NCI-H226 (cell line): ENCODE data around the gene GPRIN1.
"Not testable (repeated sequence)": the region's sequence is repeated elsewhere in the genome, so short reads cannot be mapped to it uniquely, and the experiment has no call there.

ENCODE experiments used
- DNase-seq: peaks from one replicate; pipeline ENCODE4 v3.0.0-alpha.2; 2015

GPRIN1 gene

GRCh38 chr5:176595386-176595943 is 14.5 kb downstream of the GPRIN1 start:
- DNase-seq, result no peak

- no peak for DNase-seq
Measured at GRCh38 chr5:176594554-176594953, 15.4 kb downstream of the GPRIN1 start.

GRCh38 chr5:176593273-176593869 is 16.6 kb downstream of the GPRIN1 start:
- DNase-seq, result no peak

GRCh38 chr5:176592573-176592972 is 17.4 kb downstream of the GPRIN1 start:
- no peak for DNase-seq

- not testable (repeated sequence) for DNase-seq
Measured at GRCh38 chr5:176591667-176592066, 18.3 kb downstream of the GPRIN1 start.

GRCh38 chr5:176590035-176590717 is 19.8 kb downstream of the GPRIN1 start:
- DNase-seq, result no peak

- no peak for DNase-seq
Measured at GRCh38 chr5:176589039-176589769, 20.8 kb downstream of the GPRIN1 start.

- DNase-seq, result no peak
Measured at GRCh38 chr5:176588297-176588696, 21.7 kb downstream of the GPRIN1 start.

- DNase-seq, result no peak
Measured at GRCh38 chr5:176587398-176587797, 22.6 kb downstream of the GPRIN1 start.

GRCh38 chr5:176583076-176583475 is 26.9 kb downstream of the GPRIN1 start:
- DNase-seq, result no peak

GRCh38 chr5:176581361-176581760 is 28.6 kb downstream of the GPRIN1 start:
- no peak for DNase-seq

GRCh38 chr5:176579323-176579722 is 30.6 kb downstream of the GPRIN1 start:
- no peak for DNase-seq

GRCh38 chr5:176578391-176578808 is 31.6 kb downstream of the GPRIN1 start:
- DNase-seq, result peak; percentile 13

GRCh38 chr5:176577312-176578176 is 32.4 kb downstream of the GPRIN1 start:
- no peak for DNase-seq

GRCh38 chr5:176575488-176576422 is 34.2 kb downstream of the GPRIN1 start:
- no peak for DNase-seq

GRCh38 chr5:176575066-176575465 is 34.9 kb downstream of the GPRIN1 start:
- no peak for DNase-seq

- no peak for DNase-seq
Measured at GRCh38 chr5:176574297-176574591, 35.7 kb downstream of the GPRIN1 start.

GRCh38 chr5:176573564-176574296 is 36.2 kb downstream of the GPRIN1 start:
- no peak for DNase-seq

- DNase-seq, result no peak
Measured at GRCh38 chr5:176570044-176570443, 39.9 kb downstream of the GPRIN1 start.

- no peak for DNase-seq
Measured at GRCh38 chr5:176568657-176569056, 41.3 kb downstream of the GPRIN1 start.

GRCh38 chr5:176565760-176566288 is 44.1 kb downstream of the GPRIN1 start:
- DNase-seq, result no peak
